Mesendoderm (in vitro differentiated cells): Measurements from ENCODE around the gene BRD7.

Experiments
- DNase-seq: peaks from one replicate; pipeline ENCODE4 v3.0.0; 2013
- H2AK5ac ChIP-seq: 2 replicates; pipeline ENCODE4 v1.6.1; 2013; ENCODE audit warnings: low read length, inconsistent platforms
- H2BK120ac ChIP-seq: 2 replicates; pipeline ENCODE4 v1.6.1; 2013; ENCODE audit warnings: low read depth, mild to moderate bottlenecking, low read length, moderate library complexity, mixed read lengths
- H2BK15ac ChIP-seq: replicated peaks from 2 replicates; pipeline ENCODE4 v1.6.1; 2013; ENCODE audit warnings: low read depth, mild to moderate bottlenecking, moderate library complexity
- H2BK5ac ChIP-seq: 2 replicates; pipeline ENCODE4 v1.6.1; 2013; ENCODE audit warnings: low read length, inconsistent platforms
- H3K18ac ChIP-seq: 2 replicates; pipeline ENCODE4 v1.6.1; 2013; ENCODE audit warnings: mild to moderate bottlenecking, low read length, mixed read lengths
- H3K23ac ChIP-seq: one replicate; pipeline ENCODE4 v1.6.1; 2013; ENCODE audit warnings: low read length
- H3K27ac ChIP-seq: 2 replicates; pipeline ENCODE4 v1.5.1; 2013; ENCODE audit warnings: low read depth, mild to moderate bottlenecking, inconsistent platforms, low read length, moderate library complexity
- H3K27me3 ChIP-seq: 2 replicates; pipeline ENCODE4 v1.6.1; 2013; ENCODE audit warnings: low read length, control low read depth, mild to moderate bottlenecking, inconsistent platforms; ENCODE audit not compliant: insufficient read depth, poor library complexity
- H3K36me3 ChIP-seq: 2 replicates; pipeline ENCODE4 v1.6.1; 2013; ENCODE audit warnings: low read length, inconsistent platforms; ENCODE audit not compliant: control insufficient read depth, insufficient read depth
- H3K4ac ChIP-seq: one replicate; pipeline ENCODE4 v1.6.1; 2013; ENCODE audit warnings: low read depth, mild to moderate bottlenecking, low read length, moderate library complexity
- H3K4me1 ChIP-seq: 2 replicates; pipeline ENCODE4 v1.6.1; 2013; ENCODE audit warnings: low read depth, low read length, inconsistent platforms; ENCODE audit not compliant: control insufficient read depth
- H3K4me2 ChIP-seq: 2 replicates; pipeline ENCODE4 v1.6.1; 2013; ENCODE audit warnings: low read length
- H3K4me3 ChIP-seq: 2 replicates; pipeline ENCODE4 v1.5.1; 2013; ENCODE audit warnings: mild to moderate bottlenecking, low read length
- H3K56ac ChIP-seq: one replicate; pipeline ENCODE4 v1.6.1; 2013; ENCODE audit warnings: low read length
- H3K79me1 ChIP-seq: 2 replicates; pipeline ENCODE4 v1.6.1; 2013; ENCODE audit warnings: low read length, inconsistent platforms
- H3K79me2 ChIP-seq: 2 replicates; pipeline ENCODE4 v1.6.1; 2013; ENCODE audit warnings: mild to moderate bottlenecking, low read length; ENCODE audit not compliant: control insufficient read depth, insufficient read depth
- H3K9ac ChIP-seq: 2 replicates; pipeline ENCODE4 v1.6.1; 2013; ENCODE audit warnings: low read length, inconsistent platforms
- H4K5ac ChIP-seq: one replicate; pipeline ENCODE4 v1.6.1; 2013; ENCODE audit warnings: low read length
- H4K8ac ChIP-seq: one replicate; pipeline ENCODE4 v1.6.1; 2013; ENCODE audit warnings: low read depth, mild to moderate bottlenecking, control low read depth, low read length, moderate library complexity
- WGBS: extraction: QIAGEN DNeasy Blood & Tissue Kit; methylation state at CpG from one replicate; pipeline ENCODE4 v1.1.7; 2013; ENCODE audit warnings: low lambda C conversion rate, missing lambda C conversion rate; ENCODE audit not compliant: insufficient coverage; ENCODE audit errors: extremely low coverage; 5-methylcytosine and 5-hydroxymethylcytosine counted together

BRD7 gene

GRCh38 chr16:50303605-50304466, 65.0 kb downstream of the BRD7 start:
- Histone ChIP-seq H2BK120ac (no peak overlapping the region), H3K9ac (no peak overlapping the region), H3K56ac (no peak overlapping the region), H3K4me2 (no peak overlapping the region), H3K4me3 (no peak overlapping the region), H3K27ac (no peak overlapping the region), H4K8ac (no peak overlapping the region), H3K23ac (no peak overlapping the region), H2BK5ac (no peak overlapping the region), H2AK5ac (no peak overlapping the region), H3K36me3 (no peaks in the 10 kb centered on the region), H2BK15ac (no peak overlapping the region), H3K79me2 (no peaks in the 10 kb centered on the region), H3K4me1 (no peaks in the 10 kb centered on the region), H3K18ac (no peak overlapping the region), H3K79me1 (no peaks in the 10 kb centered on the region), H4K5ac (no peak overlapping the region), H3K27me3 (no peaks in the 10 kb centered on the region), H3K4ac (no peak overlapping the region)
- no peak for DNase-seq
- WGBS: no CpG with 5 or more reads among the region's 33 CpGs

GRCh38 chr16:50303041-50303604, 65.7 kb downstream of the BRD7 start:
- H3K23ac ChIP-seq: no peak overlapping the region
- no peak overlapping the region for H3K27ac ChIP-seq
- no peak overlapping the region for H3K4me3 ChIP-seq
- no peaks in the 10 kb centered on the region for H3K36me3 ChIP-seq
- no peak overlapping the region for H2AK5ac ChIP-seq
- H3K9ac ChIP-seq: no peak overlapping the region
- no peak overlapping the region for H3K4ac ChIP-seq
- no peaks in the 10 kb centered on the region for H3K79me2 ChIP-seq
- H2BK120ac ChIP-seq: no peak overlapping the region
- no peak overlapping the region for H4K8ac ChIP-seq
- H4K5ac ChIP-seq: no peak overlapping the region
- no peak overlapping the region for H3K56ac ChIP-seq
- no peak overlapping the region for H2BK5ac ChIP-seq
- no peak overlapping the region for H2BK15ac ChIP-seq
- no peak overlapping the region for H3K18ac ChIP-seq
- H3K27me3 ChIP-seq: no peaks in the 10 kb centered on the region
- H3K79me1 ChIP-seq: no peaks in the 10 kb centered on the region
- WGBS: no CpG with 5 or more reads among the region's 11 CpGs
- H3K4me1 ChIP-seq: no peaks in the 10 kb centered on the region
- DNase-seq: no peak
- no peak overlapping the region for H3K4me2 ChIP-seq

GRCh38 chr16:50302472-50303005, 66.2 kb downstream of the BRD7 start:
- no peak overlapping the region for H3K4ac ChIP-seq
- no peaks in the 10 kb centered on the region for H3K4me1 ChIP-seq
- H3K9ac ChIP-seq: no peak overlapping the region
- H2AK5ac ChIP-seq: no peak overlapping the region
- H3K56ac ChIP-seq: no peak overlapping the region
- H2BK120ac ChIP-seq: no peak overlapping the region
- H3K18ac ChIP-seq: no peak overlapping the region
- no peak overlapping the region for H3K27ac ChIP-seq
- no peak overlapping the region for H2BK15ac ChIP-seq
- no peaks in the 10 kb centered on the region for H3K36me3 ChIP-seq
- H4K5ac ChIP-seq: no peak overlapping the region
- no peaks in the 10 kb centered on the region for H3K79me1 ChIP-seq
- WGBS: no CpG with 5 or more reads among the region's 15 CpGs
- no peak for DNase-seq
- H2BK5ac ChIP-seq: no peak overlapping the region
- H3K4me2 ChIP-seq: no peak overlapping the region
- no peak overlapping the region for H4K8ac ChIP-seq
- no peaks in the 10 kb centered on the region for H3K27me3 ChIP-seq
- H3K23ac ChIP-seq: no peak overlapping the region
- no peaks in the 10 kb centered on the region for H3K79me2 ChIP-seq
- H3K4me3 ChIP-seq: no peak overlapping the region

GRCh38 chr16:50301626-50302471, 66.9 kb downstream of the BRD7 start:
- no peak overlapping the region for H2BK120ac ChIP-seq
- no peak overlapping the region for H2BK15ac ChIP-seq
- H3K36me3 ChIP-seq: no peaks in the 10 kb centered on the region
- H2AK5ac ChIP-seq: no peak overlapping the region
- H4K5ac ChIP-seq: no peak overlapping the region
- no peak overlapping the region for H3K4me2 ChIP-seq
- no peak overlapping the region for H3K9ac ChIP-seq
- H2BK5ac ChIP-seq: no peak overlapping the region
- DNase-seq: no peak
- H3K4me3 ChIP-seq: no peak overlapping the region
- no peak overlapping the region for H4K8ac ChIP-seq
- no peak overlapping the region for H3K27ac ChIP-seq
- H3K79me2 ChIP-seq: no peaks in the 10 kb centered on the region
- no CpG with 5 or more reads among the region's 21 CpGs for WGBS
- no peak overlapping the region for H3K18ac ChIP-seq
- no peak overlapping the region for H3K4ac ChIP-seq
- no peak overlapping the region for H3K23ac ChIP-seq
- no peak overlapping the region for H3K56ac ChIP-seq
- H3K4me1 ChIP-seq: no peaks in the 10 kb centered on the region
- no peaks in the 10 kb centered on the region for H3K27me3 ChIP-seq
- no peaks in the 10 kb centered on the region for H3K79me1 ChIP-seq

GRCh38 chr16:50300942-50301625, 67.7 kb downstream of the BRD7 start:
- Histone ChIP-seq H2BK15ac (no peak overlapping the region), H3K27me3 (no peaks in the 10 kb centered on the region), H3K79me2 (no peaks in the 10 kb centered on the region), H3K27ac (no peak overlapping the region), H3K9ac (no peak overlapping the region), H3K36me3 (no peaks in the 10 kb centered on the region), H3K18ac (no peak overlapping the region), H3K23ac (no peak overlapping the region), H3K4ac (no peak overlapping the region), H3K56ac (no peak overlapping the region), H2BK5ac (no peak overlapping the region), H2AK5ac (no peak overlapping the region), H3K4me2 (no peak overlapping the region), H4K8ac (no peak overlapping the region), H3K4me3 (no peak overlapping the region), H3K79me1 (no peaks in the 10 kb centered on the region), H4K5ac (no peak overlapping the region), H2BK120ac (no peak overlapping the region), H3K4me1 (no peaks in the 10 kb centered on the region)
- no CpG with 5 or more reads among the region's 23 CpGs for WGBS
- no peak for DNase-seq
